HCT116 (cell line): ENCODE measurements around the gene LZTR1. TPM values are rescaled to one million over a fixed set of nuclear protein-coding genes. Genes with fewer than 3 reads are reported as not detected.

Source experiments
- ATAC-seq: fragments of 200-7000 bp; cut with Tn5 transposase; 2 replicates; pipeline ENCODE4 v1.9.1; 2020; ENCODE audit warnings: mild to moderate bottlenecking, moderate library complexity
- BruUV-seq: library from RNA; stranded (reverse); fragments of 400-500 nt; replicated peaks from 2 replicates; lab custom pipeline; 2021; lab: Mats Ljungman, UMichigan
- CTCF ChIA-PET: fragments of 300-600 bp; sonication (Branson Sonifier 250); formaldehyde crosslinking; loops from one replicate; lab custom pipeline; 2021; ENCODE audit warnings: antibody characterized with exemption; lab: Charles Lee
- POLR2A ChIA-PET: fragments of 300-600, 350-600 bp; sonication (Branson Sonifier 250); formaldehyde crosslinking; loops from one replicate; lab custom pipeline; 2021; ENCODE audit warnings: antibody characterized with exemption; lab: Charles Lee
- RAD21 ChIA-PET, 2 experiments: fragments of 300-600 bp; sonication (Branson Sonifier 250); formaldehyde crosslinking; loops; one replicate each; lab custom pipeline; 2023; ENCODE audit warnings: low total read pairs in 2 of 2; ENCODE audit not compliant: uncharacterized antibody in 2 of 2, unreplicated experiment in 2 of 2, low non-redundant PET in 1 of 2; lab: Charles Lee
- DNase-seq: peaks from one replicate; pipeline ENCODE4 v3.0.0-alpha.2; 2010; ENCODE audit warnings: low read depth, low spot score
- H2AFZ ChIP-seq: fragments of 200-600 bp; shearing (Covaris generic), sonication (generic); 2 replicates; pipeline ENCODE4 v1.6.1; 2017; ENCODE audit warnings: low read depth, mixed run types, mixed read lengths, antibody characterized with exemption, low read length; ENCODE audit not compliant: poor library complexity, severe bottlenecking
- H3K27ac ChIP-seq: 2 replicates; pipeline ENCODE4 v1.5.1; 2012; ENCODE audit warnings: low read depth, low read length
- H3K27me3 ChIP-seq: fragments of 200-600 bp; sonication (generic); 2 replicates; pipeline ENCODE4 v1.6.1; 2016; ENCODE audit warnings: mixed run types, low read length, mixed read lengths; ENCODE audit not compliant: insufficient read depth
- H3K36me3 ChIP-seq, 2 experiments: fragments of 200-500 bp in 1 of 2; fragments of 200-600 bp in 1 of 2; sonication (Bioruptor generic) in 1 of 2; sonication (generic) in 1 of 2; 2 replicates each; pipeline versions ENCODE4 v1.5.1 to v1.6.1; 2014 to 2016; ENCODE audit warnings: low read length in 2 of 2, inconsistent platforms in 1 of 2, mixed read lengths in 1 of 2, mixed run types in 1 of 2; ENCODE audit not compliant: insufficient read depth in 2 of 2, control insufficient read depth in 1 of 2
- H3K4me1 ChIP-seq, 2 experiments: fragments of 200-600 bp in 1 of 2; sonication (generic) in 1 of 2; 2 replicates each; pipeline versions ENCODE4 v1.5.1 to v1.6.1; 2012 to 2017; ENCODE audit warnings: low read length in 2 of 2, inconsistent platforms in 1 of 2, mild to moderate bottlenecking in 1 of 2, mixed read lengths in 1 of 2, mixed run types in 1 of 2, moderate library complexity in 1 of 2; ENCODE audit not compliant: insufficient read depth in 2 of 2, control insufficient read depth in 1 of 2
- H3K4me2 ChIP-seq: fragments of 200-600 bp; sonication (generic); 2 replicates; pipeline ENCODE4 v1.6.1; 2017; ENCODE audit warnings: mixed run types, low read length, mixed read lengths
- H3K4me3 ChIP-seq, 2 experiments: fragments of 200-600 bp in 1 of 2; sonication (generic) in 1 of 2; replicated peaks in 1 of 2; 2 replicates each; pipeline ENCODE4 v1.5.1; 2011 to 2016; ENCODE audit warnings: low read length in 2 of 2, control low read depth in 1 of 2, low read depth in 1 of 2, mild to moderate bottlenecking in 1 of 2, mixed read lengths in 1 of 2, mixed run types in 1 of 2
- H3K79me2 ChIP-seq: fragments of 200-600 bp; sonication (generic); 2 replicates; pipeline ENCODE4 v1.6.1; 2017; ENCODE audit warnings: mild to moderate bottlenecking, mixed run types, low read length, moderate library complexity, mixed read lengths; ENCODE audit not compliant: insufficient read depth
- H3K9ac ChIP-seq: fragments of 200-600 bp; sonication (generic); 2 replicates; pipeline ENCODE4 v1.6.1; 2016; ENCODE audit warnings: low read length, mixed read lengths
- H3K9me2 ChIP-seq: fragments of 200-600 bp; sonication (generic), shearing (Covaris generic); 2 replicates; pipeline ENCODE4 v1.6.1; 2017; ENCODE audit warnings: mixed run types, mild to moderate bottlenecking, moderate library complexity; ENCODE audit not compliant: insufficient read depth
- H3K9me3 ChIP-seq, 2 experiments: fragments of 200-500 bp in 1 of 2; fragments of 200-600 bp in 1 of 2; sonication (Bioruptor generic) in 1 of 2; sonication (generic) in 1 of 2; 2 replicates each; pipeline ENCODE4 v1.6.1; 2014 to 2017; ENCODE audit warnings: low read length in 2 of 2, mixed read lengths in 2 of 2, inconsistent platforms in 1 of 2, low read depth in 1 of 2, mild to moderate bottlenecking in 1 of 2, mixed run types in 1 of 2, moderate library complexity in 1 of 2; ENCODE audit not compliant: control insufficient read depth in 1 of 2, insufficient read depth in 1 of 2
- H4K20me1 ChIP-seq: fragments of 200-600 bp; sonication (generic), shearing (Covaris generic); 2 replicates; pipeline ENCODE4 v1.6.1; 2017; ENCODE audit warnings: mixed run types, mild to moderate bottlenecking, moderate library complexity; ENCODE audit not compliant: insufficient read depth
- CTCF ChIP-seq, 3 experiments: fragments of 200-600 bp in 1 of 3; sonication (generic) in 1 of 3; IDR thresholded peaks in 2 of 3; conservative IDR thresholded peaks in 1 of 3; 2 replicates each; pipeline ENCODE4 v1.5.1; 2012 to 2017; ENCODE audit warnings: low read depth in 2 of 3, low read length in 2 of 3, antibody characterized with exemption in 1 of 3, borderline replicate concordance in 1 of 3, control low read depth in 1 of 3, mild to moderate bottlenecking in 1 of 3, mixed read lengths in 1 of 3, mixed run types in 1 of 3, moderate library complexity in 1 of 3; ENCODE audit not compliant: insufficient read depth in 1 of 3
- EZH2phosphoT487 ChIP-seq: fragments of 200-600 bp; IDR thresholded peaks from 2 replicates; pipeline ENCODE4 v1.6.1; 2018; ENCODE audit warnings: antibody characterized with exemption, borderline replicate concordance
- JUND ChIP-seq: IDR thresholded peaks from 2 replicates; pipeline ENCODE4 v1.6.1; 2012
- MAX ChIP-seq: IDR thresholded peaks from 2 replicates; pipeline ENCODE4 v1.6.1; 2012
- RAD21 ChIP-seq: IDR thresholded peaks from 2 replicates; pipeline ENCODE4 v1.6.1; 2012; ENCODE audit warnings: low read depth, mild to moderate bottlenecking
- SRF ChIP-seq: IDR thresholded peaks from 2 replicates; pipeline ENCODE4 v1.6.1; 2012; ENCODE audit warnings: low read depth
- TCF7L2 ChIP-seq: IDR thresholded peaks from 2 replicates; pipeline ENCODE4 v1.7.0; 2011; ENCODE audit warnings: borderline replicate concordance, inconsistent platforms; ENCODE audit not compliant: insufficient read depth, insufficient read length; ENCODE audit errors: extremely low read depth
- YY1 ChIP-seq: IDR thresholded peaks from 2 replicates; pipeline ENCODE4 v1.6.1; 2011; ENCODE audit warnings: low read length, low read depth, moderate library complexity, mild to moderate bottlenecking; ENCODE audit not compliant: insufficient replicate concordance; ENCODE audit errors: extremely low read depth
- ZFX ChIP-seq: fragments of 450-650 bp; IDR thresholded peaks from 2 replicates; pipeline ENCODE4 v1.6.1; 2017
- ZNF274 ChIP-seq: fragments of 200-500 bp; sonication (Bioruptor generic); IDR thresholded peaks from 2 replicates; pipeline ENCODE4 v1.6.1; 2014; ENCODE audit warnings: mild to moderate bottlenecking, low read depth, low read length, inconsistent platforms
- intact Hi-C: fragments of 100-400 bp; cut with micrococcal nuclease; formaldehyde crosslinking; loops from 2 replicates; pipeline ENCODE4 v1.10.0; 2022
- total RNA-seq: library from RNA; stranded (reverse); gene quantifications from one replicate; pipeline ENCODE4 v1.2.1, GENCODE V29; 2021; ENCODE audit not compliant: unreplicated experiment

The LZTR1 gene
- total RNA-seq, 1 experiment from 2014 or later, result 56.5 TPM

- no peaks in the 10 kb centered on the region for H3K9me2 ChIP-seq
- TF ChIP-seq MAX (no peak), EZH2phosphoT487 (no peak), JUND (no peak), ZFX (no peak), TCF7L2 (no peak), CTCF (IDR thresholded peaks at IDR 0.05 in 2 of 3, conservative IDR thresholded peaks at IDR 0.05 in 1 of 3; ENCODE audit: borderline replicate concordance in 1 of 3, insufficient read depth in 1 of 3, low read depth in 2 of 3, low read length in 2 of 3) (no peak), RAD21 (no peak), ZNF274 (no peak), SRF (no peak), YY1 (no peak)
- ChIA-PET CTCF (no interaction called here), RAD21 (no interaction called here), POLR2A (interaction anchor here (1.2 kb wide), 1 partner anchor 9 kb away, joined by 4 read pairs; the partner anchor contains the start of gene LZTR1)
- H3K4me2 ChIP-seq, result no peak overlapping the region
- H3K27ac ChIP-seq, result no peak overlapping the region
- no peaks in the 10 kb centered on the region for H3K27me3 ChIP-seq
- no TSS peak for BruUV-seq
- H4K20me1 ChIP-seq, result no peaks in the 10 kb centered on the region
- ATAC-seq, result no peak
- no peak overlapping the region for H2AFZ ChIP-seq
- H3K9ac ChIP-seq, result no peak overlapping the region
- no peaks in the 10 kb centered on the region for H3K9me3 ChIP-seq
- H3K4me1 ChIP-seq, result no peaks in the 10 kb centered on the region
- intact Hi-C loops, result no loop called here
- H3K36me3 ChIP-seq, result peaks cover 5 to 6% of the 10 kb centered on the region in 2 experiments; a peak in 2 of 4 replicates
- DNase-seq, result no peak
- H3K4me3 ChIP-seq, result no peak overlapping the region
- no peaks in the 10 kb centered on the region for H3K79me2 ChIP-seq
Measured at GRCh38 chr22:20991252-20992055, 9.4 kb downstream of the LZTR1 start.
